HG03378 (cell line): ENCODE measurements around the gene CALN1.
"Not testable (repeated sequence)": the region's sequence is repeated elsewhere in the genome, so short reads cannot be mapped to it uniquely, and the experiment has no call there.

ENCODE experiments used
- ATAC-seq: cut with Tn5 transposase; IDR thresholded peaks from one replicate; pipeline ENCODE4 v1.9.1; 2021; ENCODE audit warnings: mild to moderate bottlenecking, moderate library complexity; ENCODE audit not compliant: unreplicated experiment

Gene CALN1

GRCh38 chr7:72106405-72106804 lies 305.7 kb downstream of the CALN1 start:
- no peak for ATAC-seq

GRCh38 chr7:72101444-72101843 lies 310.7 kb downstream of the CALN1 start:
- no peak for ATAC-seq

GRCh38 chr7:72099784-72100183 lies 312.4 kb downstream of the CALN1 start:
- no peak for ATAC-seq

- ATAC-seq, result no peak
Observed at GRCh38 chr7:72098807-72099580, 313.1 kb downstream of the CALN1 start.

GRCh38 chr7:72097226-72097625 lies 314.9 kb downstream of the CALN1 start:
- no peak for ATAC-seq

- no peak for ATAC-seq
Observed at GRCh38 chr7:72092769-72093168, 319.4 kb downstream of the CALN1 start.

GRCh38 chr7:72087926-72088325 lies 324.2 kb downstream of the CALN1 start:
- no peak for ATAC-seq

- no peak for ATAC-seq
Observed at GRCh38 chr7:72080865-72081510, 331.1 kb downstream of the CALN1 start.

- ATAC-seq, result no peak
Observed at GRCh38 chr7:72080341-72080766, 331.8 kb downstream of the CALN1 start.

- no peak for ATAC-seq
Observed at GRCh38 chr7:72078856-72079255, 333.3 kb downstream of the CALN1 start.

GRCh38 chr7:72078301-72078700 lies 333.8 kb downstream of the CALN1 start:
- ATAC-seq, result no peak

GRCh38 chr7:72077786-72078185 lies 334.4 kb downstream of the CALN1 start:
- no peak for ATAC-seq

GRCh38 chr7:72072901-72073300 lies 339.2 kb downstream of the CALN1 start:
- no peak for ATAC-seq

GRCh38 chr7:72069263-72069662 lies 342.9 kb downstream of the CALN1 start:
- no peak for ATAC-seq

- not testable (repeated sequence) for ATAC-seq
Observed at GRCh38 chr7:72065764-72066163, 346.4 kb downstream of the CALN1 start.

- no peak for ATAC-seq
Observed at GRCh38 chr7:72064916-72065315, 347.2 kb downstream of the CALN1 start.

GRCh38 chr7:72063330-72063729 lies 348.8 kb downstream of the CALN1 start:
- ATAC-seq, result no peak

GRCh38 chr7:72062666-72063065 lies 349.5 kb downstream of the CALN1 start:
- no peak for ATAC-seq

GRCh38 chr7:72059925-72060324 lies 352.2 kb downstream of the CALN1 start:
- no peak for ATAC-seq

GRCh38 chr7:72058579-72058978 lies 353.6 kb downstream of the CALN1 start:
- ATAC-seq, result no peak

- ATAC-seq, result no peak
Observed at GRCh38 chr7:72057796-72058195, 354.3 kb downstream of the CALN1 start.

- ATAC-seq, result no peak
Observed at GRCh38 chr7:72057231-72057630, 354.9 kb downstream of the CALN1 start.
